Activated CD4-positive, CD25-positive, alpha-beta regulatory T cell (primary cell): ENCODE data around the gene TMEM179.
"Not testable (repeated sequence)": the region's sequence is repeated elsewhere in the genome, so short reads cannot be mapped to it uniquely, and the experiment has no call there.

Experiments used
- DNase-seq, 4 experiments: peaks; one replicate each; lab custom pipeline; 2025; lab: John Stamatoyannopoulos, UW

Gene TMEM179

DNA sequence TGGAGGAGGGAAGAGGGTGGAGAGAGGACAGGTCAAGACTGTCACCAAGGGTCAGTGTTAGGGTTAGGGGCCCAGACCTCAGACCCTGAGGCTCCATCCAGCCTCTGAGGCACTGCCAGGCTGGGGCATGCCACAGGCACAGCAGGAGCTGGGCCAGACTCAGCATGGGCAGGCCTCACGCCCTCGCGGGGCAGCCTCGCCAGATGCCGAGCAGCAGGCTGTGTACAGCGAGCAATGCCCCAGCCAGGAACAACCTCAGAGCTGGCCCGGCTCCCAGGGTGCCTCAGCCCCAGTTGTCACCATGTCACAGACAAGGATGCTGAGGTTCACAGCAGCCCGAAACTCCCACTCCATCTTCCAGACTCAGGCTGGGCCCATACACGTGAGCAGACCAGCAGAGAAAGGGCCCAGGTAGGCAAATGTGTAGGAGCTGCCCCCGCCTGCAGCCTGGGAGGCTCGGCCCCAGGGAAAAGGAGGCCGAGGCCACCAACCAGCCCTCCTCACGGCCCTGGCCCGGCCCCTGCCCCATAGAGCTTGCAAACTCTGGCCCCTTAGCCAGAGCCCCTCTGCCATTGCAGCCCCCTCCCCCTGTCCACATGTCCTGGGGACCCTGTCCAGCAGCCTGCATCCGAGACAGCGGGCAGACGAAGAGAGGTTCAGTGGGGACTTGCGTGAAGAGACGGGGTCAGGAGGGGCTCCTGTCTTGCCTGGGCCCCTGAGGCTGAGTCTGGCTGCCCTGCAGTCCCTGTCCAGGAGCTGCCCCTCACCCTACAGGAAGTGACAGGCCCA is 17.5 kb downstream of the TMEM179 start:
- no peak for DNase-seq

DNA sequence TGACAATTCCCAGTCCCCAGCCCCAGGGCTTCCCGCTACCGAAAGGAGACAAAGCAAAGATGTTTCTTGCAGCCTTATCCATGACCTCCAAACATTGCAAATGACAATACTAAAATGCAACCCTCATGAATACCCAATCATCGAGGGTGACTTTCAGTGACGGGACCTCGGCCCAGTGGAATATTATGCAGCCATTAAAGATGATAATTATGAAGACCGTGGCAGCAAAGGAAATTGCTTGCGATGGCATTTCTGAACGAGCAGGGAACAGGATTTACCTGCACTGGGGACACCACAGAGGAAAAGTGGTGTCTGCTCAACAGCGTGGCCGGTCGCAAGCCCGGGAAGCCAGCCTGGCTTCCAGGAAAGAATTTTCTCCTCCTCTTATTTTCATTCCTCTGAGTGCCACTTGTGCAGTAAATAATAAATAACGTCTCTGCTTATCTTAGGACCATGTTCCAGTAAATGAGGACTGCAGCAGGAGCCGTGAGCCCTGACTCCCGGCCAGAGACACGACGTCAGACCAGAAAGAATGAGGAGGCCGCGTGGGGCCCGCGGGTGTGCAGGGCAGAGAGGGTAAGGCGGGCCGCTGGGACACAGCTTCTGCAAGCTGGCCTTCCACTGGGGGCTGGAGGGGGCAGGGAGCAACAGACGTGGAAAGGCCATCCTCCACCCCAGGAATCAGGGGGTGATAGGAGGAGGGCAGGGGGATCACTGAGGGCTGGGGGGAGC is 18.4 kb downstream of the TMEM179 start:
- no peak for DNase-seq

DNA sequence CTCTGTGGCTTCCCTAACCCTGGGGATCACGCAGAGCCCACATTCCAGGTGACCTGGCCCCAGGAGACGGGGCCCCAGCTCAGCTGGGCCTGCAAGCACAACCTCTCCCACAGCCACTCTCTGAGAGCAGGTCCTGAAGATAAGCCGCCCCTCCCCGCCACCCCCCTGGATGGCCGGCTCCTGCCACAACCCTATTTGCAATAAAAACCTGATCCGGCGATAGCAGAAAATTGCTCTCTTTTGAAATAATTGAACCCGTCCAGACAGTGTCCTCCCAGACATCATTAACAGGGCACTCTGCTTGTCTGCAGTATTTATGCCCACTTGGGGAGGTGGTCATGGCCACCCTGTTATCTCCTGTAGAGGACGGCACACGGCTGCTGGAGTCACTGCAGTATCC is 20.0 kb downstream of the TMEM179 start:
- no peak for DNase-seq

DNA sequence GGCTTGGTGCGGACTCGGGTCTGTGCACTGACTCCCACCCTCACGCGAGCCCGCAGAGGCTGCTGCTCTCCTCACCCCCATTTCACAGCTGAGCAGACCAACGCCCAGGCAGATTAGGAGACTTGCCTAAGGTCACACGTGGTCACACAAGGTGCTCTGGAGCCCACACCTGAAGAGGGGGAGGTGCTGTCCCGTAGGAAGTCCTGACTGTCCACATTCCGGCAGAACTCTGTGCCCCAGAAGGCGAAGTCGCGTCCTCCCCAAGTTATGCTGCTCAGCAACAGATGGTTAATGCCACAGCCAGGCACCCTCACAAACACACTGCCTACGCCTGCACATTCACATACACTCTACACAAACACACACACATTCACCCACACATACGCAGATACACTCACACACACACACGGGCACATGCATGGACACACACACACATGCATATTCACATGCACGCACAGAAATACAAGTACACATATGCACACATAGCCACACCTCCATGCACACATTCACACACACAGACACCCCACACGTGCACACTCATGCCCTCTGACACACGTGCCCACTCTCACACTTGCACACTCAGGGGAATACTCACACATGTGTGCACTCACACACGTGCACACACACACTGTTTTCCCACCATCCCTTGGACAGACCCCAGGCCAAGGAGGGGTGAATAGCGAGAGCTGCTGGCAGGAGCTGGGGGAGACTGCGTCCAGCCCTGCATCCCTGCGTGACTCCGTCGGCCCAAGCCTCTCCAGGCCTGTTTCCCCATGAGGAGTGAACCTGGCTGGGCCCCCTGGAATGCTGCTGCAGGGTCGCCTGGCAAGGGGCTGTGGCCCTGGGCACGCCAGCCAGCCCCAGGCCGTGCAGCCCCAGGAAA is 20.9 kb downstream of the TMEM179 start:
- no peak for DNase-seq

DNA sequence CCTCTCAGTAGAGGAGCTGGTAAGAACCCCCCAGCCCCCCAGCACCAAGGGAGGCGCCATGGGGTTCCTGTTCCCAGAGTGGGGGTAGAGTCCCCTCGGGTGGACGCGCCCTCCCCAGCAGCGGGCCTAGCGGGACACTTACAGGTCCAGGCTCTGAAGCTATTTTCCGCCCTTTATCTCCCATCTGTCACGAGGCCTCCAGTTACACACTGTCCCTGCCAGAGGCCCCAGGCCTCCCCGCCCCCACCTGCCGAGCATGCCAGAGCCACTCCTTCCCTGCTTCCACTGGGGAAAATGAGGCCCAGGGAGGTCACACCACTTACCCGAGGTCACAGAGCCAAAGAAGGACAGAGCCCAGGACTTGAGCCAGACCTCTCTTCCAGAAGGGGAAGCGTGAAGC is 21.9 kb downstream of the TMEM179 start:
- no peak for DNase-seq

DNA sequence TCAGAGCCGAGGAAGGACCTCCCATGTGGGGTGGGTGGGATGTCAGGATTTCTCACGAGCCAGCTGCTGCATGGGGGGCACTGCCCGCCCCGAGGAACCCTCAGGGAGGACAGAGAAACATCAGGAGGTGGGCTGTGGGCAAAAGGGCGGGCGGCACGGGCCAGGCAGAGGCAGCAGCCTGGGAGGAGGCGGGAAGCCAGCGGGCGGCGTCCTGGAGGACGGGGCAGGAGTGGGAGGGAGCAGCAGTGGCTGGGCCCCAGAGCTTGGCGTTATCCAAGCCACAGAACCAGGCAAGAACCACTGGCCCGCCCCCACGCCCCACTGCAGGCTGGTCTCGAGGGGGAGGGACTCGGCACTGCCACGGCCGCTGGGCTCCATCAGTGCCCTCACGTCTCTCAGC is 22.6 kb downstream of the TMEM179 start:
- DNase-seq, result no peak

DNA sequence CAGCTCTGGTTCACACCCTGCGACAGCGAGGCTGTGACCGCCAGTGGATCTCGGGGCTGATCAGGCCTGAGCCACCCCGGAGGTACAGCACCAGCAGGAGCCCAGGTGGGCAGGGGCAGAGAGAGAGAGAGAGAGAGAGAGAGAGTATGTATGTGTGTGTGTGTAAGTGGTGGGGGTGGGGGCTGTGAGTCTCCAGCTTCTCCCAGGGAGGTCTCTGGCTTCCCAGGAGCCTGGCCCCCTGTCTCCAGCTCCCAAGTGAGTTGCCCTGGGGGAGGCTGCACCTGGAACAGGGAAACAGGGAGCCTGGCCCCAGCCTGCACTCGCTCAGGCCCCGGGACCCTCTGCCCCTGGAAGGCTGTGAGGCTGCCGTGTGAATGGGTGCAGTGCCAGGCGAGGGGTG is 23.1 kb downstream of the TMEM179 start:
- DNase-seq, result no peak

DNA sequence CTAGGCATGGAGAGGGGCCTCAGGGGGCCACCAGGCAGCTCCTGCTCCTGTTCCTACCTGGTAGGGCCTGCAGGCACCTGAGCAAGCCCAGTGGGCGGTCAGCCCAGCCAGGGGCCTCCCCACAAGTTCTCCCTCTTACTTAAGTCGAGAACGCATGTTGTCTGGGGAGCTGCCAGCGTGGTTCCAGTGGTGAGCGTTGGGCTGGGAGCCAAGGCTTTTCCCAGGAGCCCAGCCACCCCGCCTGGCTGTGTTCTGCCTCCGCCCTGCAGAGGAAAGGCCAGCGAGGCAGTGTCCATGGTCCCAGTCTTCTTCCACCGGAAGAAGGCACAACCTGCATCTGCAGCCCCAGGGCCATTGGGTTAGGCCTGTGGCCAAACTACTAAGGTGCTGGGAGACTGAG is 23.6 kb downstream of the TMEM179 start:
- no peak for DNase-seq

DNA sequence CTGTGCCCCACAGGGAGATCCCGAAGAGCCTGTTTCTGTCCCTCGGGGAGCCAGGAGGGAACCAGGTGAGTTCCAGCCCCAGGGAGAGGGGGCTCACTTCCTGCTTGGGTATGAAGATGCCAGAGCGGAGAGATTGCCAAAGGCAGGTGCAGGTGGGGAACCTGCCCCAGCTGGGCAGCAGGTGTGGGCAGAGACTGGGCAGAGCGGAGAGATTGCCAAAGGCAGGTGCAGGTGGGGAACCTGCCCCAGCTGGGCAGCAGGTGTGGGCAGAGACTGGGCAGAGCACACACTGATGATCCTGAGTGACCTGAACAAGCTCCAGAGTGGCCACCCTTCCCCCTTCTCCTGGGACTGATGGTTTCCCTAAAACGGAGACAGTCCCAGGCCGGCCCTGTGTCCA is 24.6 kb downstream of the TMEM179 start:
- DNase-seq, result not testable (repeated sequence)

DNA sequence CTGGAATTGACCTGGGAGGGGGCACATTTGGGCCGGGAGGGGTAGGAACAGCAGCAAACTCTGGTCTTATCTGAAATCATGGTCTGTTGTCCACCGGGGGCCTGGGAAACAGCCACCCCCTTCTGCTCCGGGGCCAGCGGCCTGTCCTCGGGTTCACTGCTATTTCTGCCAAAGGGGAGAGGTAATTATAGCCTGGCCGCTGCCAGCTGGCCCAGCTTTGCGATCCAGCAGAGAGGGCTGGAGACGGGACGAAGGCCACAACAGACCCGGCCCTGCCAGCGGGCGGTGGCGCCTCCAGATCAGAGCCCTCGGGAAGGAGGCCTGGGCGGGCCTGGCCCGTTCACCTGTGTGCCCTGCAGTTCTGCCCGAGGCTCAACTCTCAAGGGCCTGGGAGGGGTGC is 25.1 kb downstream of the TMEM179 start, which contains the start of gene C14orf180:
Gene C14orf180, plus strand, starts transcription at position 258 of the 400 bp plus-strand sequence. CDS start 6,667 bp downstream, outside the sequence.
- DNase-seq, result no peak

DNA sequence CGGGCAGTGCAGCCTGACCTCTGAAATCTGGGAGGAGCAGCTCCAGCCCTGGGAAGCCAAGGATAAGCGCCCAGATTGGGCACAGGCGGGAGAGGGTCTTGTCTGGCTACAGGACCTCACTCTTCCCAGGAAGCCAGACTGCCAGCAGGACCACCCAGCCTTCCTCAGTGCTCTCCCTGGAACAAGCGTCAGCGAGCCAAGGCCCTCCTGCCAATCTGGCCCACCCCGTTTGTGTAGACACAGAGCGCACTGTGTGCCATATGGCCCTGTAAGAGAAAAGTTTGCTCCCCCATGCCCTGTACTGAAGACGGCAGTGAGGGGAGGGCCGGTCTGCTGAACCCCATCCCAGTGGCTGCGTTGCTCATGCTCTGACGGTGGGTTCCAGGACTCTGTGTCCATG is 26.3 kb downstream of the TMEM179 start:
- no peak for DNase-seq

DNA sequence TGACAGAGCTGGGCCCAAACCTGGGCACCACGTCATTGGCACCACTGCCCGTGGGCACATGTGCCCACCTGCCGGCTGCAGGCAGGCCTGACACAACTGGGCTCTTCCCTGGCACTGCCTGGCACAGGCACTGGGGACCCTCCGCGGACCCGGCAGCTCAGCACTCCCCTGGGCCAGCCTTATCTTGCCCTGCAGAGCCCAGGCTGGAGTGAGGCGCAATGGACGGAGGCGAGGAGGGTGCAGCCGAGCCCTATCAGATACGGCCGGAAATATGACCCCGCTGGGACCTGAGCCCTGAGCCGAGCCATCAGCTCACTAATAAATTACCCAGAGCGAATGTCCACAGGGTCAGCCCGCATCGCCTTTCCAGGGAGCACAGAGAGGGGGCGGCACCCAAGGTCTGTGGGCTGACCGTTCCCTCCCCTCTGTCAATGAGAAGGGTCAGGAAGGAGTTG is 26.7 kb downstream of the TMEM179 start:
- DNase-seq, result no peak

DNA sequence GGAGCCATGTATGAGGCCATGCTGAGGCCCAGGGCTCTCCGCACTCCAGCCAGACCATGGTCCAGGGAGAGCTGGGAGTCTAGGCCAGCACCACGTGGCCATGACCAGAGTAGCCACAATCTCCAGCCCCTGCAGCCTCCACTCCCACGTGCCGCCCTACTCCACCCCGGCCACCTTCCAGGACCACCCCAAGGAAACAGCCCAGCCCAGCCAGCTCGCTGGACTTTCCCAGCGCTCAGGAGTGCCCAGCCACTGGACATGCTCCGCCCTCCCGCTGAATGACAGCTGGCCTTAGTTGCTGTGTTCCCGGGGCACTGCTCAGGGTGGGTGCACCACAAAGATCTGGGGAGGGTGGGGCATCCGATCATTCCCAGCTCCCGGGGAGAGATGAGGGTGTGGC is 27.1 kb downstream of the TMEM179 start:
- DNase-seq, result no peak

DNA sequence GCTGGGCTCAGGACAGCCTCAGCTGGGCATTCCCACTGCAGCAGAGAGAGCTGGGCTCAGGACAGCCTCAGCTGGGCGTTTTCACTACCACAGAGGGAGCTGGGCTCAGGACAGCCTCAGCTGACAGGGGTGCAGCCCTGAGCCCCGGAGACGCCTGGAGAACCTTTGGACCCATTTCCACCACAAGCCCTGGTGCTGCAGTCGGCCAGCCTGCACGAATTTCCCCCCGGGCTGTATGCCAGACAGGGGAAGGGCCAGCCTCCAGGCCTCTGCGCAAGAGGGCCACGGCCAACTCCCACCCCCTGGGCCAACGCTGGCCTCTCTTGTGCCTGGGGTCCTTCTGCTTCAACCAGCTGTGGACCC is 27.6 kb downstream of the TMEM179 start:
- no peak for DNase-seq

DNA sequence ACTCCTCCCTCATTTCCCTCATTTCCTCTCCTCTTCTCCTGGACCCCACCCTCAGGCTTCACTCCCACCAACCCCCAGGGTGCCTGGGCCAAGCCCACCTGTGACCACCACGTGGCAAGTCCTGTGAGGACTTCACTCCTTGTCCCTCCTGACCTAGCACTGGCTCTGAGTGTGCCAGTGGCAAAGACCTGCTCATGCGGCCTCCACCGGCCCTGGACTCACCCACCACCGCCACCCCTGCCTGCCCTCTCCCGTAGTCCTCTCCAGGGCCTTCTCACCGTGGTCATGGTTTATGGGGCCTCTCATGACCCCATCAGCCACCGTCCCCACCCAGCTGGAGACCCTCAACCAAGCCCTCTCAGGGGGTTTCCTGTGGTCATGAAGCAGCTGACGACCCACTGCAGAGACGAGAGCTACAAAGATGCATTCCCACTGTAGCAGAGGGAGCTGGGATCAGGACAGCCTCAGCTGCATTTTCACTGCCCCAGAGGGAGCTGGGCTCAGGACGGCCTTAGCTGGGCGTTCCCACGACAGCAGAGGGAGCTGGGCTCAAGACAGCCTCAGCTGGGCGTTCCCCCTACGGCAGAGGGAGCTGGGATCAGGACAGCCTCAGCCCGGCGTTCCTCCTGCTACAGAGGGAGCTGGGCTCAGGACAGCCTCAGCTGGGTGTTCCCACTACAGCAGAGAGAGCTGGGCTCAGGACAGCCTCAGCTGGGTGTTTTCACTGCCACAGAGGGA is 28.2 kb downstream of the TMEM179 start:
- no peak for DNase-seq

DNA sequence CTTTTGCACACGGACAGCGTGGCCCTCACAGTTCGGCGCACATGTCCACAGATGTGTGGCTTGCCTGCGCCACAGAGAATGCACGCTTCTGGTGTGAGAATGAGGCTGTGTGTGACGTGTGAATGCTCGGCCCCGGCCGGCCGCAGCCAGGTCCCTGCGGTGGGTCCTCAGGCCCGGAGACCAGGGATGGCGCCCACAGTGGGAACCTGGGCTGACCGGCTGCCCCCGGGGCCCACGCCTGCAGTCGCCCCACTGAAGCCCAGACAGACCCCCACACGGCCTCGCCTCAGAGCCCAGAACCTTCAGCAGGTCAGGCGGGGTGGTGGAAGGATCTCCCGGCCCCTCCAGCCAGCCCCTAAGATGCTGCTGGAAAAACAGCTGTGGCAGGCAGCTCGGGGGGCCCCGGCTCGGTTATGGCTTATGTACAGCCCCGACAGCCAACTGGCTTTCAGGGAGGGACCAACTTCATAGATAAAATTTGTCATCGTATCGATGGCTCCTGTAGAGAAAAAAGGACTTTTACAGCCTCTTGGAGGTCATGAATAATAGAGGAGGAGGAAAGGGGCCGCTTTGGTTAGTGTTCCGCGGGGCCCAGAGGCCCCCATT is 29.5 kb downstream of the TMEM179 start:
- no peak for DNase-seq

DNA sequence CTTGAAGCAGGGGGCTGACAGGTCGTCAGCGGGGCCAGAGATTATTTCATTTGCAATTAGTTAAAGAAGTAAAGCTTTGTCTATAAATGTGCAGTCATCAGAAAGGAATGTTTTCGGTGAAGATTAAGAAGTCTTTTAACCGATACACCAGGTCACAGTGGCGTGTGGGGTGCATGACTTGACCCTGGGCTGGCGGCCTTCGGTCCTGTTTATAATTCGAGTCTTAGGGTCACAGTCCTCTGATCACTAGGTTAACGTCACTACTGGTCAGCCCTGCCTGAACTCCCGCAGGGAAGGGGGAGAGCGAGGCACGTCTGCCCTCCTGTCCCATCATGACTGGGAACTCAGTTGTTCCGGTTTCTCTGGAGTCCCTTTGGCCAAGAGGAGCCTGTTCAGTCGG is 30.0 kb downstream of the TMEM179 start:
- no peak for DNase-seq

DNA sequence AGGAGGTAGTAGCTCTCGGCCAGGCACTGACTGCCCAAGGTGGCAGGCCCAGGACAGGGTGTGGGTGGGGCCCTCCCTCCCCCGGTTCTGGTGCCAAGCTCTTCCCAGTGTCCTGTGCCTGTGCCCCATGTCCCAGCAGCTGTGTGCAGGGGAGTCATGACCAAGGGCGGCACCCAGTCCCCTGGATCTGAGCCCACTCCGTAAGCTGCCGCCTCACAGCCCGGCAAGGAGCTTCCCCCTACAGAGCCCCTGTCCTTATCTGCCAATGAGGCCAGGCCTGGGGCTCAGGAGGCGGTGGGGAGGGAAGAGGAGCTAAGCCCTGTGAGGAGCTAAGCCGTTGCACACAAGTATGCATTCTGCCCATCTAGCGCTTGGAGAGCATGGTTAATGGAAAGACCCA is 30.6 kb downstream of the TMEM179 start:
- no peak for DNase-seq

DNA sequence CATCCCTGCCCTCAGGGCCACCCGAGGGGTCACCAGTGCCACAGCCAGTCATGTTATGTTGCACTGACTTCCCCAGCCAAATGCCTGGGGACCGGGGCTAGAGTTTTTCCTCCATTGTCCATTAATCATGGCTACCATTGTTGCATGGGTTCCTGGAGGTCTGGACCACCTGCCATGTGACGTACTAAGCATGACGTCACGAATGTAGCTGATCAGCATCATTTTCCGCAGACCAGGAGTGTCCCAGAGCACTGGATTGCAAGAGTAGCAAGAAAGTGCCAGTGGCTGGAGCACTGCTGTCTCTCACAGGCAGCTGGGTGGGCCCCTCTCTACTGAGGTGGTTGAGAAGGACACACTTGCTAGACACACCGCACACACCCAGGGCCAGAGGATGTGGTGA is 31.9 kb downstream of the TMEM179 start:
- DNase-seq, result no peak

DNA sequence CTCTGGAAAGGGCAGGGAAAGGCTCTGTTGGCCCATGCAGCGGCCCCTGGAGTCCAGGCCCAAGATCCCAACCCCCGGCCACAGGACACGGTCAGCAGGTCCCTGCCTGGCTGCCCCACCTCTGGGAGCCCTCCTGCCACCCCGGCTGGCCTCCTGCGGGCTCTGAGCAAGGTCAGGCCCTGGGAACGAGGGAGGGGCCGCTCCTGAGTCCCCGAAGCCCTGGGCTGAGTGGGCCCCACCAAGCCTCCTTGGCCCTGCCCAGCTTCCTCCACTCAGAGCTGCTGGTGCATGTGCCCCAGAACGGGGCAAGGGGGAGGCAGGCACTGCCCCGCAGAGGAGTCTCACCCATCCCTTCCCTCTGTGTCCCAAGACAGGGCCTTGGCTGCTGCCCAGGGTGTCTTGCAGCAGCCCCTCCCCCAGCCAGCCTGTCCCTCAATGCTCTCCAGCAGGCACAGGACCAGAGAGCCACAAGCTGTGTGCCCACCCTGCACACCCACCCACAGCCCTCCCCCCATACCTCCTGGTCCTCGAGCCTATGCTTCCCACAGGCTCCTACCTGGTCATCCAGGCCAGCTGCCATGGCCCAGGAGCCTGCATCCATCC is 32.4 kb downstream of the TMEM179 start:
- DNase-seq, result no peak

DNA sequence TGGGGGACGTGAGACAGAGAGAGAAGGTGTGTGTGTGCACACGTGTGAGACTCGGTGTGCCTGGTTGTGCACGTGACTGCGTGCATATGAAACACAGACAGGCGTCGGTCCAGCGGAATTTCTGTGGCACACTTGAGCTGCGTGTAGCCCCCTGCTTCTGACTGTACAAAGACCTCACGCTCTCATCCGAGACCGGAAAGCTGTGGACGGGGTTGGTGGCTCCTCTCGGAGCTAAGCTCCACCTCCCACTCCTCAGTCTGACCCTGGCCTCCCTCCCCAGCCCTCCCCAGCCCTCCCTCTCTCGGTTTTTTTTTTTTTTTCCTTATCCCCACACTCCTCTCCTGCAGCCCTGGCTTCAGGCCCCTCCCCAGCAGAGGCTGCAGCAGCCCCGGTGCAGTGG is 33.3 kb downstream of the TMEM179 start:
- DNase-seq, result no peak
